GM23338 (cell line): ENCODE data around the gene EVI5. TPM values are rescaled to one million over a fixed set of nuclear protein-coding genes. Genes with fewer than 3 reads are reported as not detected.

ENCODE experiments used
- ATAC-seq: fragments of 200-7000 bp; cut with Tn5 transposase; 3 replicates; pipeline ENCODE4 v1.9.1; 2020
- DNase-seq: peaks from one replicate; pipeline ENCODE4 v3.0.0-alpha.2; 2015; ENCODE audit warnings: low spot score
- H2AFZ ChIP-seq: fragments of 200-600 bp; sonication (generic); 2 replicates; pipeline ENCODE4 v1.8.0; 2016; ENCODE audit warnings: antibody characterized with exemption, mild to moderate bottlenecking, moderate library complexity
- H3F3A ChIP-seq: fragments of 200-600 bp; sonication (generic); replicated peaks from 2 replicates; pipeline ENCODE4 v1.8.0; 2017; ENCODE audit warnings: antibody characterized with exemption, mixed run types, low read depth
- H3K27ac ChIP-seq: fragments of 200-600 bp; sonication (generic); 2 replicates; pipeline ENCODE4 v1.6.1; 2016; ENCODE audit warnings: low read depth
- H3K27me3 ChIP-seq: fragments of 200-600 bp; sonication (generic); 2 replicates; pipeline ENCODE4 v1.8.0; 2016; ENCODE audit warnings: mild to moderate bottlenecking, mixed run types, moderate library complexity; ENCODE audit not compliant: insufficient read depth
- H3K36me3 ChIP-seq: fragments of 200-600 bp; sonication (generic); 2 replicates; pipeline ENCODE4 v1.8.0; 2016; ENCODE audit warnings: mild to moderate bottlenecking; ENCODE audit not compliant: insufficient read depth
- H3K4me1 ChIP-seq: fragments of 200-600 bp; sonication (generic); 2 replicates; pipeline ENCODE4 v1.8.0; 2016; ENCODE audit warnings: mild to moderate bottlenecking, moderate library complexity; ENCODE audit not compliant: insufficient read depth
- H3K4me2 ChIP-seq: fragments of 200-600 bp; sonication (generic); 2 replicates; pipeline ENCODE4 v1.7.1; 2017; ENCODE audit warnings: mixed run types
- H3K4me3 ChIP-seq: fragments of 200-600 bp; sonication (generic); 2 replicates; pipeline ENCODE4 v1.6.1; 2016; ENCODE audit warnings: mixed run types
- H3K79me2 ChIP-seq: fragments of 200-600 bp; sonication (generic); replicated peaks from 2 replicates; pipeline ENCODE4 v1.8.0; 2017; ENCODE audit warnings: mild to moderate bottlenecking; ENCODE audit not compliant: insufficient read depth
- H3K9me2 ChIP-seq: fragments of 200-600 bp; sonication (generic); 2 replicates; pipeline ENCODE4 v1.8.0; 2017; ENCODE audit not compliant: insufficient read depth
- H4K20me1 ChIP-seq: fragments of 200-600 bp; sonication (generic); replicated peaks from 2 replicates; pipeline ENCODE4 v1.8.0; 2017; ENCODE audit warnings: mild to moderate bottlenecking; ENCODE audit not compliant: insufficient read depth
- H3K27ac Mint-ChIP-seq: 2 replicates; pipeline ENCODE4 v1.8.0; 2020; ENCODE audit warnings: inconsistent platforms, mild to moderate bottlenecking, moderate library complexity, mixed read lengths
- H3K27me3 Mint-ChIP-seq: 3 replicates; pipeline ENCODE4 v1.8.0; 2022; ENCODE audit warnings: low read depth, mild to moderate bottlenecking, moderate library complexity, mixed read lengths, inconsistent platforms; ENCODE audit not compliant: insufficient read depth, poor library complexity
- H3K36me3 Mint-ChIP-seq: 3 replicates; pipeline ENCODE4 v1.8.0; 2021; ENCODE audit warnings: low read depth, mild to moderate bottlenecking, inconsistent platforms, moderate library complexity, mixed read lengths
- H3K4me1 Mint-ChIP-seq: 3 replicates; pipeline ENCODE4 v1.8.0; 2020; ENCODE audit warnings: mild to moderate bottlenecking, inconsistent platforms, mixed read lengths
- H3K4me3 Mint-ChIP-seq: 3 replicates; pipeline ENCODE4 v1.8.0; 2021; ENCODE audit warnings: moderate library complexity, mild to moderate bottlenecking, inconsistent platforms, mixed read lengths
- H3K9me3 Mint-ChIP-seq: 3 replicates; pipeline ENCODE4 v1.8.0; 2020; ENCODE audit warnings: moderate library complexity, mild to moderate bottlenecking, inconsistent platforms, mixed read lengths
- EZH2 ChIP-seq: fragments of 200-600 bp; sonication (generic); IDR thresholded peaks from one replicate; pipeline ENCODE4 v1.8.0; 2017; ENCODE audit warnings: antibody characterized with exemption, mild to moderate bottlenecking, low read depth; ENCODE audit not compliant: unreplicated experiment
- EZH2phosphoT487 ChIP-seq: fragments of 200-600 bp; sonication (generic); IDR thresholded peaks from one replicate; pipeline ENCODE4 v1.8.1; 2018; ENCODE audit warnings: antibody characterized with exemption; ENCODE audit not compliant: unreplicated experiment
- JUNB ChIP-seq: IDR thresholded peaks from one replicate; pipeline ENCODE4 v1.6.1; 2016; ENCODE audit warnings: antibody characterized with exemption; ENCODE audit not compliant: unreplicated experiment
- NANOG ChIP-seq: IDR thresholded peaks from 2 replicates; pipeline ENCODE4 v1.6.1; 2016; ENCODE audit warnings: antibody characterized with exemption, borderline replicate concordance
- POLR2AphosphoS5 ChIP-seq: IDR thresholded peaks from 2 replicates; pipeline ENCODE4 v1.6.1; 2016; ENCODE audit warnings: antibody characterized with exemption, low read depth
- STAT1 ChIP-seq: IDR thresholded peaks from one replicate; pipeline ENCODE4 v1.6.1; 2016; ENCODE audit warnings: antibody characterized with exemption; ENCODE audit not compliant: unreplicated experiment
- ZNF114 ChIP-seq: fragments of 250-450 bp; sonication (Bioruptor Pico); IDR thresholded peaks from 2 replicates; pipeline ENCODE4 v1.5.0; 2020; ENCODE audit warnings: mild to moderate bottlenecking, moderate library complexity
- ZNF331 ChIP-seq: fragments of 250-450 bp; sonication (Bioruptor Pico); IDR thresholded peaks from 2 replicates; pipeline ENCODE4 v1.5.0; 2020; ENCODE audit warnings: low read depth, mild to moderate bottlenecking, moderate library complexity
- polyA plus RNA-seq: library from polyadenylated mRNA; unstranded; fragments of >200 nt; fragmentation: Nextera tagmentation; extraction: Ambion mirVana; gene quantifications from 2 replicates; pipeline ENCODE4 v1.2.1, GENCODE V29; 2016
- total RNA-seq: library from RNA; depleted of rRNA; stranded (reverse); fragments of >200 nt; shearing (Covaris generic); gene quantifications from 2 replicates; pipeline ENCODE4 v1.2.3, GENCODE V29; 2014
- TF ChIP-seq, protein P1 (sequence below): IDR thresholded peaks from 2 replicates; pipeline ENCODE4 v1.6.1; 2016; ENCODE audit warnings: antibody characterized with exemption
- TF ChIP-seq, protein P2 (sequence below): IDR thresholded peaks from one replicate; pipeline ENCODE4 v1.6.1; 2018; ENCODE audit warnings: antibody characterized with exemption; ENCODE audit not compliant: unreplicated experiment
- TF ChIP-seq, protein P3 (sequence below), 2 experiments: fragments of 200-600 bp in 1 of 2; sonication (generic) in 1 of 2; conservative IDR thresholded peaks; 2 replicates each; pipeline versions ENCODE4 v1.5.1 to v1.6.1; 2016 to 2017; ENCODE audit warnings: antibody characterized with exemption in 2 of 2, low read depth in 2 of 2, mild to moderate bottlenecking in 2 of 2, moderate library complexity in 1 of 2

The EVI5 gene
- total and polyA plus RNA-seq, 2 experiments from 2014 or later = 15.6 to 24.8 TPM

DNA sequence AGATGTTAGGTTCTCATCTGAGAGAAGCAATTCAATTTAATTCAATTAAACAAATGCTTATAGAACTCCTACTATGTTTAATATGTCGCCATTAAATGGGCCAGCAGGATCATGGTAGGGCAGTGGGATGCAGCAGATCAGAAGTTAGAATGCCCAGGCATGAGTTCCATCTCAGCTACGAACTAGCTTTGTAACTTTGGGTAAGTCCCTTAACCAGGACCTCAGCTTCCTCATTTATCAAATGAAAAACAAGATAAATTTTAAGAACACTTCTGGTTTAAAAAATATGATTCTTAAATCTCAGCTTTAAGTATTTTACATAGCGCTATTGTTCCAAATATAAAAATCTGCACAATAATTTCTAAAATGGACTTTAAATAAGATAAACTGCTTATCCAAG is 230.7 kb downstream of the EVI5 start:
- ATAC-seq (no peak), DNase-seq (no peak)
- no peaks in the 10 kb centered on the region for H3K4me1 ChIP-seq
- no peaks in the 10 kb centered on the region for H3K79me2 ChIP-seq
- no peak overlapping the region for H2AFZ ChIP-seq
- no peak overlapping the region for H3K4me3 ChIP-seq
- Mint-ChIP-seq H3K9me3 (peaks cover 3% of the 10 kb centered on the region; the same call in 1 of the 3 replicates), H3K36me3 (peaks cover 3% of the 10 kb centered on the region; the same call in 1 of the 3 replicates), H3K4me1 (no peaks in the 10 kb centered on the region; the same call in 2 of the 3 replicates), H3K27ac (no peak overlapping the region), H3K27me3 (peaks cover 3% of the 10 kb centered on the region), H3K4me3 (no peak overlapping the region)
- no peaks in the 10 kb centered on the region for H3K36me3 ChIP-seq
- no peaks in the 10 kb centered on the region for H3K27me3 ChIP-seq
- TF ChIP-seq ZNF114 (no peak), JUNB (no peak), NANOG (no peak), EZH2phosphoT487 (no peak), ZNF331 (CRISPR knock-in tag) (no peak), POLR2AphosphoS5 (no peak), EZH2 (no peak)
- TF ChIP-seq, protein P1, sequence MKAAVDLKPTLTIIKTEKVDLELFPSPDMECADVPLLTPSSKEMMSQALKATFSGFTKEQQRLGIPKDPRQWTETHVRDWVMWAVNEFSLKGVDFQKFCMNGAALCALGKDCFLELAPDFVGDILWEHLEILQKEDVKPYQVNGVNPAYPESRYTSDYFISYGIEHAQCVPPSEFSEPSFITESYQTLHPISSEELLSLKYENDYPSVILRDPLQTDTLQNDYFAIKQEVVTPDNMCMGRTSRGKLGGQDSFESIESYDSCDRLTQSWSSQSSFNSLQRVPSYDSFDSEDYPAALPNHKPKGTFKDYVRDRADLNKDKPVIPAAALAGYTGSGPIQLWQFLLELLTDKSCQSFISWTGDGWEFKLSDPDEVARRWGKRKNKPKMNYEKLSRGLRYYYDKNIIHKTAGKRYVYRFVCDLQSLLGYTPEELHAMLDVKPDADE = no peak
- TF ChIP-seq, protein P2, sequence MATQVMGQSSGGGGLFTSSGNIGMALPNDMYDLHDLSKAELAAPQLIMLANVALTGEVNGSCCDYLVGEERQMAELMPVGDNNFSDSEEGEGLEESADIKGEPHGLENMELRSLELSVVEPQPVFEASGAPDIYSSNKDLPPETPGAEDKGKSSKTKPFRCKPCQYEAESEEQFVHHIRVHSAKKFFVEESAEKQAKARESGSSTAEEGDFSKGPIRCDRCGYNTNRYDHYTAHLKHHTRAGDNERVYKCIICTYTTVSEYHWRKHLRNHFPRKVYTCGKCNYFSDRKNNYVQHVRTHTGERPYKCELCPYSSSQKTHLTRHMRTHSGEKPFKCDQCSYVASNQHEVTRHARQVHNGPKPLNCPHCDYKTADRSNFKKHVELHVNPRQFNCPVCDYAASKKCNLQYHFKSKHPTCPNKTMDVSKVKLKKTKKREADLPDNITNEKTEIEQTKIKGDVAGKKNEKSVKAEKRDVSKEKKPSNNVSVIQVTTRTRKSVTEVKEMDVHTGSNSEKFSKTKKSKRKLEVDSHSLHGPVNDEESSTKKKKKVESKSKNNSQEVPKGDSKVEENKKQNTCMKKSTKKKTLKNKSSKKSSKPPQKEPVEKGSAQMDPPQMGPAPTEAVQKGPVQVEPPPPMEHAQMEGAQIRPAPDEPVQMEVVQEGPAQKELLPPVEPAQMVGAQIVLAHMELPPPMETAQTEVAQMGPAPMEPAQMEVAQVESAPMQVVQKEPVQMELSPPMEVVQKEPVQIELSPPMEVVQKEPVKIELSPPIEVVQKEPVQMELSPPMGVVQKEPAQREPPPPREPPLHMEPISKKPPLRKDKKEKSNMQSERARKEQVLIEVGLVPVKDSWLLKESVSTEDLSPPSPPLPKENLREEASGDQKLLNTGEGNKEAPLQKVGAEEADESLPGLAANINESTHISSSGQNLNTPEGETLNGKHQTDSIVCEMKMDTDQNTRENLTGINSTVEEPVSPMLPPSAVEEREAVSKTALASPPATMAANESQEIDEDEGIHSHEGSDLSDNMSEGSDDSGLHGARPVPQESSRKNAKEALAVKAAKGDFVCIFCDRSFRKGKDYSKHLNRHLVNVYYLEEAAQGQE = no peak
- H3K9me2 ChIP-seq = no peaks in the 10 kb centered on the region
- H4K20me1 ChIP-seq = no peaks in the 10 kb centered on the region
- no peaks in the 10 kb centered on the region for H3F3A ChIP-seq
- no peak overlapping the region for H3K27ac ChIP-seq
- no peak overlapping the region for H3K4me2 ChIP-seq

DNA sequence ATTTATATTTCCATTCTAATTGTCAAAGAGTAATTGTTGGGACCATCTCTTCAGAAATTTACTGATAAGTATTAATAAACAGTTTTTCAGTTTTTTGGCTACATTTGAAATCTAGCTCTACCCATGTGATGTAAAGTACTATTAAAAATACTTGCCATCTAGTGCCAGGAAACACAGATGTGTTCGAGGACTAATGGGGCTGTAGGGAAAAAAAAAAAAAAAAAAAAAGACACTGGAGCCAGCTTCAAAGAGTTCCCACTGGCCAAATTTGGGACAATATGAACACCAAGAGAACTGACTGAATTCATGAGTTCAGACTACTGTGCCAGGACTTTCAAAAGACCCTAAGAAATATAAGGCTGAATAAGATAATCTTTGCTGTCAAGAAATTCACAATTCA is 233.0 kb downstream of the EVI5 start:
- H3K4me3 ChIP-seq = no peak overlapping the region
- Mint-ChIP-seq H3K36me3 (peaks cover 3% of the 10 kb centered on the region; the same call in 1 of the 3 replicates), H3K27ac (no peak overlapping the region), H3K4me1 (no peaks in the 10 kb centered on the region), H3K27me3 (peaks cover 5% of the 10 kb centered on the region), H3K4me3 (no peak overlapping the region), H3K9me3 (peaks cover 3% of the 10 kb centered on the region; the same call in 1 of the 3 replicates)
- DNase-seq = no peak
- no peaks in the 10 kb centered on the region for H3F3A ChIP-seq
- H2AFZ ChIP-seq = no peak overlapping the region
- H3K4me1 ChIP-seq = no peaks in the 10 kb centered on the region
- no peaks in the 10 kb centered on the region for H3K36me3 ChIP-seq
- H3K27ac ChIP-seq = no peak overlapping the region
- no peak for ATAC-seq
- TF ChIP-seq STAT1 (no peak), ZNF331 (CRISPR knock-in tag) (no peak)
- TF ChIP-seq, protein P3, sequence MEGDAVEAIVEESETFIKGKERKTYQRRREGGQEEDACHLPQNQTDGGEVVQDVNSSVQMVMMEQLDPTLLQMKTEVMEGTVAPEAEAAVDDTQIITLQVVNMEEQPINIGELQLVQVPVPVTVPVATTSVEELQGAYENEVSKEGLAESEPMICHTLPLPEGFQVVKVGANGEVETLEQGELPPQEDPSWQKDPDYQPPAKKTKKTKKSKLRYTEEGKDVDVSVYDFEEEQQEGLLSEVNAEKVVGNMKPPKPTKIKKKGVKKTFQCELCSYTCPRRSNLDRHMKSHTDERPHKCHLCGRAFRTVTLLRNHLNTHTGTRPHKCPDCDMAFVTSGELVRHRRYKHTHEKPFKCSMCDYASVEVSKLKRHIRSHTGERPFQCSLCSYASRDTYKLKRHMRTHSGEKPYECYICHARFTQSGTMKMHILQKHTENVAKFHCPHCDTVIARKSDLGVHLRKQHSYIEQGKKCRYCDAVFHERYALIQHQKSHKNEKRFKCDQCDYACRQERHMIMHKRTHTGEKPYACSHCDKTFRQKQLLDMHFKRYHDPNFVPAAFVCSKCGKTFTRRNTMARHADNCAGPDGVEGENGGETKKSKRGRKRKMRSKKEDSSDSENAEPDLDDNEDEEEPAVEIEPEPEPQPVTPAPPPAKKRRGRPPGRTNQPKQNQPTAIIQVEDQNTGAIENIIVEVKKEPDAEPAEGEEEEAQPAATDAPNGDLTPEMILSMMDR (conservative IDR thresholded peaks at IDR 0.05; ENCODE audit: low read depth in 2 of 2) = no peak
- TF ChIP-seq, protein P1 = no peak
- TF ChIP-seq, protein P2 = no peak
- no peaks in the 10 kb centered on the region for H3K79me2 ChIP-seq
- H3K4me2 ChIP-seq = no peak overlapping the region
- no peaks in the 10 kb centered on the region for H3K9me2 ChIP-seq
- H4K20me1 ChIP-seq = no peaks in the 10 kb centered on the region
- no peaks in the 10 kb centered on the region for H3K27me3 ChIP-seq
